ENCODE data around the gene LIN7C.
"Not testable (repeated sequence)": the region's sequence is repeated elsewhere in the genome, so short reads cannot be mapped to it uniquely, and the experiment has no call there.

The LIN7C gene

GRCh38 chr11:27468995-27469695, 37.4 kb downstream of the LIN7C start:
- DNase-seq, result no peak

GRCh38 chr11:27468209-27468994, 38.2 kb downstream of the LIN7C start:
- DNase-seq, result no peak

- DNase-seq, result no peak
Measured at GRCh38 chr11:27467181-27467913, 39.2 kb downstream of the LIN7C start.

GRCh38 chr11:27466363-27466762, 40.2 kb downstream of the LIN7C start:
- DNase-seq, result no peak

- DNase-seq, result no peak
Measured at GRCh38 chr11:27465629-27466028, 40.9 kb downstream of the LIN7C start.

GRCh38 chr11:27464909-27465308, 41.7 kb downstream of the LIN7C start:
- no peak for DNase-seq

GRCh38 chr11:27464289-27464696, 42.3 kb downstream of the LIN7C start:
- no peak for DNase-seq

GRCh38 chr11:27462543-27462942, 44.0 kb downstream of the LIN7C start:
- no peak for DNase-seq

GRCh38 chr11:27460158-27460978, 46.2 kb downstream of the LIN7C start:
- DNase-seq, result no peak

GRCh38 chr11:27459191-27459590, 47.4 kb downstream of the LIN7C start:
- no peak for DNase-seq

GRCh38 chr11:27458182-27458581, 48.4 kb downstream of the LIN7C start:
- no peak for DNase-seq

GRCh38 chr11:27456795-27457329, 49.7 kb downstream of the LIN7C start:
- no peak for DNase-seq

GRCh38 chr11:27456140-27456794, 50.3 kb downstream of the LIN7C start:
- DNase-seq, result no peak

- no peak for DNase-seq
Measured at GRCh38 chr11:27455667-27456066, 50.9 kb downstream of the LIN7C start.

- DNase-seq, result no peak
Measured at GRCh38 chr11:27453701-27454100, 52.9 kb downstream of the LIN7C start.

GRCh38 chr11:27452147-27452546, 54.4 kb downstream of the LIN7C start:
- DNase-seq, result no peak

GRCh38 chr11:27451244-27451965, 55.2 kb downstream of the LIN7C start:
- no peak for DNase-seq

- DNase-seq, result not testable (repeated sequence)
Measured at GRCh38 chr11:27448184-27448540, 58.4 kb downstream of the LIN7C start.

GRCh38 chr11:27447288-27448183, 59.0 kb downstream of the LIN7C start:
- no peak for DNase-seq

- DNase-seq, result no peak
Measured at GRCh38 chr11:27445625-27446024, 60.9 kb downstream of the LIN7C start.
